GM19328 (cell line): Measurements from ENCODE around the gene PCDHA2.
"Not testable (repeated sequence)": the region's sequence is repeated elsewhere in the genome, so short reads cannot be mapped to it uniquely, and the experiment has no call there.

Experiments
- ATAC-seq: cut with Tn5 transposase; IDR thresholded peaks from one replicate; pipeline ENCODE4 v1.9.1; 2021; ENCODE audit warnings: mild to moderate bottlenecking, moderate library complexity; ENCODE audit not compliant: unreplicated experiment

Gene PCDHA2

DNA sequence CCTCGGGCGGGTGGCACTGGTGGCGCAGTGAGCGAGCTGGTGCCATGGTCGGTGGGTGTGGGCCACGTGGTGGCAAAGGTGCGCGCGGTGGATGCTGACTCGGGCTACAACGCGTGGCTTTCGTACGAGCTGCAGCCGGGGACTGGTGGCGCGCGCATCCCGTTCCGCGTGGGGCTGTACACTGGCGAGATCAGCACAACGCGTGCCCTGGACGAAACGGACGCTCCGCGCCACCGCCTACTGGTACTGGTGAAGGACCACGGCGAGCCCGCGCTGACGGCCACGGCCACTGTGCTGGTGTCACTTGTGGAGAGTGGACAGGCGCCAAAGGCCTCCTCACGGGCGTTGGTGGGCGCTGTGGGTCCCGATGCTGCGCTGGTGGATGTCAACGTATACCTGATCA lies 14.2 kb downstream of the PCDHA2 start:
- no peak for ATAC-seq

GRCh38 chr5:140821375-140822280 lies 27.0 kb downstream of the PCDHA2 start, which contains the start of gene PCDHA5:
Gene PCDHA5 (plus strand): TSS chr5:140821613.
- no peak for ATAC-seq

- ATAC-seq, result no peak
These were observed 27.6 kb downstream of the PCDHA2 start for GRCh38 chr5:140822281-140822629.

GRCh38 chr5:140822969-140823368 lies 28.3 kb downstream of the PCDHA2 start:
- ATAC-seq, result not testable (repeated sequence)

DNA sequence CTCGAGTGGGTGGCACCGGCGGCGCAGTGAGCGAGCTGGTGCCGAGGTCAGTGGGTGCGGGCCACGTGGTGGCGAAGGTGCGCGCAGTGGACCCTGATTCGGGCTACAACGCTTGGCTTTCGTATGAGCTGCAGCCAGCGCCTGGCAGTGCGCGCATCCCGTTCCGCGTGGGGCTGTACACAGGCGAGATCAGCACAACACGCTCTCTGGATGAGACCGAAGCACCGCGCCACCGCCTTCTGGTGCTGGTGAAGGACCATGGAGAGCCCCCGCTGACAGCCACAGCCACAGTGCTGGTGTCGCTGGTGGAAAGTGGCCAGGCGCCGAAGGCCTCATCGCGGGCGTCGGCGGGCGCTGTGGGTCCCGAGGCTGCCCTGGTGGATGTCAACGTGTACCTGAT lies 28.8 kb downstream of the PCDHA2 start:
- ATAC-seq, result no peak

DNA sequence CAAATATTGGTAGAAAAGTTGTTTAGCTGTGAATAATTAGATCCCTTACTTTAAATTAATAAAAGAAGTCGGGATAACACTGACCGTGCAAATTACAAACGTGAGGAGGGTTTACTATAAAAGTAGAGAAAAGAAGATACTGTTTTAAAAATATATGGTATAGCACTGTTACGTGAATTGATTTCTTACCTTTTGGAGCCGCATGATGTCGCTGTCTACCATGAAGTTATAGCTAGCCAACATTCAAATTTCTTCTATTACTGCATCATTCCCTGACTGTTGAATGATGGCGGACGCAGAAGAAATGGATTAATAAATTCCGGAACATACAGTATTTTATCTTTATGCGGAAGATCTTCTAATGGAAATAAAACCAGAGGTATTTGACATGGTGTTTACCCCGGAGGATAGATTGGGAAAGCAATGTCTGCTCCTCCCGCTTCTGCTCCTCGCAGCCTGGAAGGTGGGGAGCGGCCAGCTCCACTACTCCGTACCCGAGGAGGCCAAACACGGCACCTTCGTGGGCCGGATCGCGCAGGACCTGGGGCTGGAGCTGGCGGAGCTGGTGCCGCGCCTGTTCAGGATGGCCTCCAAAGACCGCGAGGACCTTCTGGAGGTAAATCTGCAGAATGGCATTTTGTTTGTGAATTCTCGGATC lies 33.2 kb downstream of the PCDHA2 start, which contains the start of gene PCDHA6:
PCDHA6 (plus strand) TSS at position 257 of the 658 bp plus-strand sequence; CDS start at position 389, 132 bp downstream.
- no peak for ATAC-seq

GRCh38 chr5:140828362-140828737 lies 33.7 kb downstream of the PCDHA2 start:
- no peak for ATAC-seq

GRCh38 chr5:140829511-140830501 lies 35.2 kb downstream of the PCDHA2 start:
- ATAC-seq, result not testable (repeated sequence)

DNA sequence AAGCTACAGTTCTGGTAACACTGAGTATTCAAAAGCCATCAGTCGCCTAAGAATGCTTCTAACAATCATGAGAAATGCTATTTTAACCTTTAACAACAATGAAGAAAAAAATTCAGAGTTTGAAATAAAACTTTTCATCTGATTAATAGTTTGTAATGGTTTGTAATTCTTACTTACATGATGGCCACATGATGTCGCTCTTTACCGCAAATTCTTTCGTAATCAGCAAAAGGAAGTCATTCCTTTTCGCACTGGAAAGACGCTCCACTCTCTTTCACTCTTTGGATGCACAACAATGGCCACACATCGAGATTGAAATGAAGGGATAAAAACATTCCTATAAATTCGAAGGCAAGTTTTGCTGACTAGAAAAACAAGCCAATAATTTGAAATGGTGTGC lies 39.3 kb downstream of the PCDHA2 start, which contains the start of gene PCDHA7:
PCDHA7 (plus strand) TSS at position 277 of the 400 bp plus-strand sequence; CDS start at position 392, 115 bp downstream.
- ATAC-seq, result no peak

DNA sequence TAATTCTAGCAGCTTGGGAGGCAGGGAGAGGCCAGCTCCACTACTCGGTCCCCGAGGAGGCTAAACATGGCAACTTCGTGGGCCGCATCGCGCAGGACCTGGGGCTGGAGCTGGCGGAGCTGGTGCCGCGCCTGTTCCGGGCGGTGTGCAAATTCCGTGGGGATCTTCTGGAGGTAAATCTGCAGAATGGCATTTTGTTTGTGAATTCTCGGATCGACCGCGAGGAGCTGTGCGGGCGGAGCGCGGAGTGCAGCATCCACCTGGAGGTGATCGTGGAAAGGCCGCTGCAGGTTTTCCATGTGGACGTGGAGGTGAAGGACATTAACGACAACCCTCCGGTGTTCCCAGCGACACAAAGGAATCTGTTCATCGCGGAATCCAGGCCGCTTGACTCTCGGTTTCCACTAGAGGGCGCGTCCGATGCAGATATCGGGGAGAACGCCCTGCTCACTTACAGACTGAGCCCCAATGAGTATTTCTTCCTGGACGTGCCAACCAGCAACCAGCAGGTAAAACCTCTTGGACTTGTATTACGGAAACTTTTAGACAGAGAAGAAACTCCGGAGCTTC lies 39.9 kb downstream of the PCDHA2 start:
- ATAC-seq, result not testable (repeated sequence)

- no peak for ATAC-seq
These were observed 41.2 kb downstream of the PCDHA2 start for GRCh38 chr5:140835622-140836510.

GRCh38 chr5:140840978-140841962 lies 46.6 kb downstream of the PCDHA2 start, which contains the start of gene PCDHA8:
Gene PCDHA8 (plus strand): TSS chr5:140841187. CDS start chr5:140841322, 135 bp downstream.
- no peak for ATAC-seq

DNA sequence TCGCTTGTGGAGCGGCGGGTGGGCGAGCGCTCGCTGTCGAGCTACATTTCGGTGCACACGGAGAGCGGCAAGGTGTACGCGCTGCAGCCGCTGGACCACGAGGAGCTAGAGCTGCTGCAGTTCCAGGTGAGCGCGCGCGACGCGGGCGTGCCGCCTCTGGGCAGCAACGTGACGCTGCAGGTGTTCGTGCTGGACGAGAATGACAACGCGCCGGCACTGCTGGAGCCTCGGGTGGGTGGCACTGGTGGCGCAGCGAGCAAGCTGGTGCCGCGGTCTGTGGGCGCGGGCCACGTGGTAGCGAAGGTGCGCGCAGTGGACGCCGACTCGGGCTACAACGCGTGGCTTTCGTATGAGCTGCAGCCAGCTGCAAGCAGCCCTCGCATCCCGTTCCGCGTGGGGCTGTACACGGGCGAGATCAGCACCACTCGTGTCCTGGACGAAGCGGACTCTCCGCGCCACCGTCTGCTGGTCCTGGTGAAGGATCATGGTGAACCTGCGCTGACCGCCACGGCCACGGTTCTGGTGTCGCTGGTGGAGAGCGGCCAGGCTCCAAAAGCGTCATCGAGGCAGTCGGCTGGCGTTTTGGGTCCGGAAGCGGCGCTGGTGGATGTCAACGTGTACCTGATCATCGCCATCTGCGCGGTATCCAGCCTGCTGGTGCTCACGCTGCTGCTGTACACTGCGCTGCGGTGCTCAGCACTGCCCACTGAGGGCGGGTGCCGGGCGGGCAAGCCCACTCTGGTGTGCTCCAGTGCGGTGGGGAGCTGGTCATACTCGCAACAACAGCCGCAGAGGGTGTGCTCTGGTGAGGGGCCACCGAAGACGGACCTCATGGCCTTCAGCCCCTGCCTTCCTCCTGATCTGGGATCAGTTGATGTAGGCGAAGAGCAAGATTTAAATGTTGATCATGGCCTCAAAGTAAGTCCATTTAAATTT lies 48.4 kb downstream of the PCDHA2 start:
- no peak for ATAC-seq
